ENCODE measurements around the gene NR6A1.

Gene NR6A1

DNA sequence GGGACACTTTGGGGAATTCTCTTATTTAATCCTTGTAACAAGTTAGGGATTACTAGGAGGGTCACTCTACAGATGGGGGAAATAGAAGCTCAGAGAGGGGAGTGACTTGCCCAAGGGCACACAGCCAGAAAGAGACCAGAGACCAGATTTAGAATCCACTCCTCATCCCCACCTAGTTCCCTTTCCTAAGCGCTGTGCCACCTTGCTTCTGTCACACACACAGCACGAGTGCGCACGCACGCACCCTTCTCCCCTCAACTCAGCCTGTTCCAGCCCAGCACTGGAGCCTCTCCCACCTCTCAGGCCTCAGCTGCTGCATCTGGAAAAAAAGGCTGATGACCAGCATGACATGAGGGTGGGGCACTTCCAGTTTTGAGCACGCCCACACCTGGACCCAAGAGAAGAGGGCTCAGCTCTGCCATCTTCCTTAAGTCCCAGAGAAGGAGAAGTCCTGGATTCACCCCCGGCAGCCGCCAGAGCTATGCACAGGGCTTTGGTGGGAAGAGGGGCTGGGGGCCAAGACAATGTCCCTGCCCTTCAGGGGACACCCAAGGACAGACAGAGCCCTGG is 282.4 kb downstream of the NR6A1 start:
- no peak overlapping the region for H3K4me3 ChIP-seq (ENCODE audit: low read depth, low read length)
- TF ChIP-seq CTCF (IDR thresholded peaks at IDR 0.05; ENCODE audit: low read depth, low read length), result no peak

- H3K4me3 ChIP-seq (ENCODE audit: low read depth, low read length), result no peak overlapping the region
- no peak for TF ChIP-seq CTCF (IDR thresholded peaks at IDR 0.05; ENCODE audit: low read depth, low read length)
Observed at GRCh38 chr9:124487260-124488182, 283.6 kb downstream of the NR6A1 start.

DNA sequence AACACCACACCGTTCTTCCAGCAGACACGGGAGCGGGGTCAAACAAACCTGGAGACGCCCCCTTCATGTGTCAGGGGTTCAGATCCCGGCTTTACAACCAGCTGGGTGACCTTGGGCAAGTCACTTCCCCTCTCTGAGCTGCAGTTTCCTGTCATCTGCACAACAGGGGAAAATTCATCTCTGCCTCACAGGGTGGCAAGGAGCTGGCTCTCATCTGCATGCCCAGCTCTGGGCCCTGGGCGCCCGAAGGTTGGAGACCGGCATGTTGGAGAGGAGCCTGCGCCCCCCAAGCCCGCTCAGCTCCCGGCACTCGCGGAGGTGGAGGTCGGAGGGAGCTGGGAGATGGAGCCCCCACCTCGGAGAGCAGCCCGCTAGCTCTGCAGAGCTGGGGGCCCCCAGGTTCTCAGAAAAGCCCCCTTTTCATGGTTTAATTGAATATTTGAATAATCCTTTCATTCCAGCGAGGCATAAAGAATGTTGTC is 284.3 kb downstream of the NR6A1 start:
- no peak for TF ChIP-seq CTCF (IDR thresholded peaks at IDR 0.05; ENCODE audit: low read depth, low read length)
- H3K4me3 ChIP-seq (ENCODE audit: low read depth, low read length), result no peak overlapping the region

DNA sequence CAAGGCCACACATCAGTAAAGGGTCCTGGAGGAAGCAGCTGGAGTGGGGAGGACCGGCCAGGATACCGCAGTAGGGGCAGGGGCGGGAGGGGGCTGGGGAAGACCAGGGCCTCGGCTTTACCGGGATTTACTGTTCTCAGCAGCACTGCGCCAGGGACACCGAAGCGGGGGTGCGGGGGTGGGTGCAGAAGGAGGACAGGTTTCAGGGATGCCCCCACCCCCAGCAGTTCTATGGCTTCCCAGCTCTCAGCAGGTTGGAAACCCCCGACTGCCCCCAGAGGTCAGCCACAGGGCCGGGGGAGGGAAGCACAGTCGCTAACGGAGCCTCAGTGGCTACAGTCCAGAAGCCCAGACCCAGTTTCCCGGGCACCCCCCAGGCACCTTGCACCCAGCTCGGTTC is 285.2 kb downstream of the NR6A1 start:
- no peak overlapping the region for H3K4me3 ChIP-seq (ENCODE audit: low read depth, low read length)
- TF ChIP-seq CTCF (IDR thresholded peaks at IDR 0.05; ENCODE audit: low read depth, low read length), result no peak

- H3K4me3 ChIP-seq (ENCODE audit: low read depth, low read length), result no peak overlapping the region
- no peak for TF ChIP-seq CTCF (IDR thresholded peaks at IDR 0.05; ENCODE audit: low read depth, low read length)
Observed at GRCh38 chr9:124485201-124485600, 285.9 kb downstream of the NR6A1 start.

GRCh38 chr9:124483481-124483880 is 287.6 kb downstream of the NR6A1 start:
- no peak overlapping the region for H3K4me3 ChIP-seq (ENCODE audit: low read depth, low read length)
- no peak for TF ChIP-seq CTCF (IDR thresholded peaks at IDR 0.05; ENCODE audit: low read depth, low read length)

DNA sequence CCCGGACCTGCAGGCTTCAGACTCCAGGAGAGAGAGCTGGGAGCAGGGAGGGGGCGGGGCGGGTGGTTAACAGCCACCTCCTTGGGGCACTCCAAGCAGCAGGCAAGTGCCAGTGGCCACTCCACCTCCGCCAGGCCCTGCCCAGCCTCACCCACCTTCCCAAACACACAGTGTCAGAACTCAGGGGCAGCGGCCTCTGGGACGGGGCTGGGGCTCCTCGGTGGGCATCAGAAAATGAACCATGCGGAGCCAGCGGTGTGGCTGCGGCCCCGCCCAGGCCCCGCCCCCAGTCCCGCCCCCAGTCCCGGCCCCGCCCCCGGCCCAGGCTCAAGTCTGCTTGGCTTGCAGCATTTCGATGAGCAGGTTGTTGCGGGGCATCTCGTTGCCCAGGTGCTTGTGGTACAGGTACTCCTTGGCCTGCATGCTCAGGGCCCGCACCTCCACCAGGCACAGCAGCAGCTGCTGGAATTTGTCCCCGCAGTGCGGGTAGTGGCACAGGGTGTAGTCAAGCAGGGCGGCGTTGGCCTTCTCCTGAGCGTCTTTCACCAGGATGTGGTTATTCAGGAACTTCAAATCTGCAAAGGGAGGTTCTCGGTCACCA is 288.6 kb downstream of the NR6A1 start:
- no peak overlapping the region for H3K4me3 ChIP-seq (ENCODE audit: low read depth, low read length)
- no peak for TF ChIP-seq CTCF (IDR thresholded peaks at IDR 0.05; ENCODE audit: low read depth, low read length)
